ENCODE data around the gene L3MBTL4.
"Not testable (repeated sequence)": the region's sequence is repeated elsewhere in the genome, so short reads cannot be mapped to it uniquely, and the experiment has no call there.

L3MBTL4 gene

DNA sequence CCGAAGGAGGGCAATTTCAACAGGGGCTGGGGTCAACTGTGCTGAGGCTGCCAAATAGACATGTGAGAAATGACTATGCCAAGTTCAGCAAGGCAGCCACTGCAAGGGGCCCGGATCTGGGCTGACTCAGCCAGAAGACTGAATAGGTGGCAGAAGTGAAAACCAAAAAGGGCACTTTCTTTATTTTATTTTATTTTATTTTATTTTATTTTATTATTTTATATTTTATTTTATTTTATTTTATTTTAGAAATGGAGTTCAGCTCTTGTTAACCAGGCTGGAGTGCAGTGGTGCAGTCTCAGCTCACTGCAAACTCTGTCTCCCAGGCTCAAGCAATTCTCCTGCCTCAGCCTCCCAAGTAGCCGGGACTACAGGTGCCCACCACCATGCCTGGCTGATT, 228.9 kb downstream of the L3MBTL4 start:
- H3K9ac ChIP-seq (ENCODE audit: low read length); H3K4me3 ChIP-seq (ENCODE audit: low read length); H3K27me3 ChIP-seq (ENCODE audit: control insufficient read depth, insufficient read depth, low read length); H3K4me1 ChIP-seq (ENCODE audit: control insufficient read depth, insufficient read depth, low read length); H3K36me3 ChIP-seq (ENCODE audit: control insufficient read depth, insufficient read depth, low read length); H3K9me3 ChIP-seq (ENCODE audit: control insufficient read depth, low read length): not testable (repeated sequence)

DNA sequence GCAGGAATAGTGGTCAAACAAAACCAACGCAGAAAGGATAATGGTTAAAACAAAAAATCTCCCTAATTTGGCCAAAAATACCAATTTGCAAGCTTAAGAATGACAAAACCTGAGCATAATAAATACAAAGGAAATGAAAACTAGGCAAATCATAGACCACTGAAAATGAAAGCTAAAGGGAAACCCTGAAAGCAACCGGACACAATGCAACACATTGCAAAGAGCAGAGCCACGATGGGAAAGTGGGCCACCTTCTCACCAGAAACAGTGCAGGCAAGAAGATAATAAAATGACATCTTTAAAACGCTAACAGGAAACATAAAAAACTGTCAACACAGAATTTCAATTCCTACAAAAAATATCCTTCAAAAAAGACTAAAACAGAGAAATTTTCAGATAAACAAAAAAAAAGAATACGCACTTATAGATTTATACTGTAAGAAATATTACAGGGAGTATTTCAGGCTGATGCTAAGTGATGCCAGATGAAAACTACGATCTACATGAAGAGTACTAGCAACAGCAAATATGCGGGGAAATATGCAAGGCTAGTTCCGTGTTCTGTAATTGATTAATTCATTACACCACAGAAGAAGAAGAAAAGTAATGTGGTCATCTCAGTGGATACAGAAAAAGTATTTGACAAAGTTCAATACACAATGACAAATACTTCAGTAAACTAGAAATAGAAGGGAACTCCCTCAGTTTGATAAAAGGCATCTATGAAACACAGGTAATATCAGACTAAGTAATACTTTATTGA, 239.5 kb downstream of the L3MBTL4 start:
- no peaks in the 10 kb centered on the region for H3K27me3 ChIP-seq (ENCODE audit: control insufficient read depth, insufficient read depth, low read length)
- no peaks in the 10 kb centered on the region for H3K9me3 ChIP-seq (ENCODE audit: control insufficient read depth, low read length)
- no peaks in the 10 kb centered on the region for H3K4me1 ChIP-seq (ENCODE audit: control insufficient read depth, insufficient read depth, low read length)
- H3K36me3 ChIP-seq (ENCODE audit: control insufficient read depth, insufficient read depth, low read length), result no peaks in the 10 kb centered on the region
- no peak overlapping the region for H3K4me3 ChIP-seq (ENCODE audit: low read length)
- no peak overlapping the region for H3K9ac ChIP-seq (ENCODE audit: low read length)

DNA sequence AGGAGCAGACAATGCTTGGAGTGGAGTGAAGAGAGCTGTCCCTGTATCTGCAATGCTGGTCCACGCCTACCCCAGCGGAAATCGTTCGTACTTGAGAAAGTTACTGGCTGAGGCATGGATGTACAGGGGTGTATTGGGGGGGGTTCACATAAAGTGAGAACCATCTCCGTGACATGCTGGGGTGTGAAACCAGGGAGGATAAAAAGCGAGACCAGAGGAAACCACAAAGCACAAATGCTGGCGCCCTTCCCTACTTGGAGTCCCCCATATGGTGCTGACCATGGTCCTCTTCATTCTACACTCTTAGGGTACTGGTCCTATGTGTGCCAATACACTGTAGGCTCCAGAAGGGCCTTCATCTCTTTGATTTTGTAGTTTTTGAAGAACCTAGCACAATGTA, 244.1 kb downstream of the L3MBTL4 start:
- H3K27me3 ChIP-seq (ENCODE audit: control insufficient read depth, insufficient read depth, low read length), result no peaks in the 10 kb centered on the region
- H3K36me3 ChIP-seq (ENCODE audit: control insufficient read depth, insufficient read depth, low read length), result no peaks in the 10 kb centered on the region
- H3K9ac ChIP-seq (ENCODE audit: low read length), result no peak overlapping the region
- H3K4me3 ChIP-seq (ENCODE audit: low read length), result no peak overlapping the region
- no peaks in the 10 kb centered on the region for H3K4me1 ChIP-seq (ENCODE audit: control insufficient read depth, insufficient read depth, low read length)
- H3K9me3 ChIP-seq (ENCODE audit: control insufficient read depth, low read length), result no peaks in the 10 kb centered on the region

DNA sequence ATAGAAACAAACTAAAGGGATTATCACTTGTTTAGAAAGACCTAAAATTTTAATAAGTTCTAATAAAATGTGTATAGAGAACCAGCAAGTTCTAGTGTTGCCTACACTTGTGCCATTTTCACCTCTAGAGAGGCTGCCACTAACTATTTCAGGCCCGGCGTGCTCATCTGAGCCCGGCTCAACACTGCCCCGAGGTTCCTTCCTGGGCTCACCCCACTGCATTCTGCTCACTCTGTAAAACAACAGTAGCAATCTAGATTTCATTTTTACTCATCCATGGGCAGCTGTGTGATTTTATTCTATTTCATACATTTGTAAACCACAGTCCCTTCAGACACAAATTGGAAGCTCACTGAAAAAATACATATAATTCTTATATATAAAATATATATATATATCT, 253.2 kb downstream of the L3MBTL4 start:
- no peaks in the 10 kb centered on the region for H3K4me1 ChIP-seq (ENCODE audit: control insufficient read depth, insufficient read depth, low read length)
- no peak overlapping the region for H3K4me3 ChIP-seq (ENCODE audit: low read length)
- no peak overlapping the region for H3K9ac ChIP-seq (ENCODE audit: low read length)
- no peaks in the 10 kb centered on the region for H3K27me3 ChIP-seq (ENCODE audit: control insufficient read depth, insufficient read depth, low read length)
- H3K36me3 ChIP-seq (ENCODE audit: control insufficient read depth, insufficient read depth, low read length), result no peaks in the 10 kb centered on the region
- no peaks in the 10 kb centered on the region for H3K9me3 ChIP-seq (ENCODE audit: control insufficient read depth, low read length)

DNA sequence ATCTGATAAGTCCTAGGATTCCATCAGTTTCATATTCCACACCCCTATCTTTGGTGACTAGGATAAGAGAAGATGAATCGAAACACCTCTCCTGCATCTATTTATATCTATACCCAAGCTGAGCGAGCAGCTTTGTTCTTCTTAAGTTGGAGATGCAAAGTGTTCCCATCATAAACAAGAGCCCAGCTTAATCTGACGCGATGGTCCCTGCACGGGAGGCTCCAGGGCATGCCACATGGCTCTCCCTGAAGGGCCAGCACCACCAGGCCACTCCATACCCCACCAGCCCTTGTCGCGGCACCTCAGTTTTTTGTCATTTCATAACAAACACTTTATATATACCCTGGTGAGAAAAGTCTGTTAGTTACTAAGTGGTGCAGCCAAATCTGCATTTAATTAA, 255.3 kb downstream of the L3MBTL4 start:
- H3K9ac ChIP-seq (ENCODE audit: low read length), result no peak overlapping the region
- no peaks in the 10 kb centered on the region for H3K36me3 ChIP-seq (ENCODE audit: control insufficient read depth, insufficient read depth, low read length)
- no peak overlapping the region for H3K4me3 ChIP-seq (ENCODE audit: low read length)
- H3K9me3 ChIP-seq (ENCODE audit: control insufficient read depth, low read length), result no peaks in the 10 kb centered on the region
- H3K27me3 ChIP-seq (ENCODE audit: control insufficient read depth, insufficient read depth, low read length), result no peaks in the 10 kb centered on the region
- H3K4me1 ChIP-seq (ENCODE audit: control insufficient read depth, insufficient read depth, low read length), result no peaks in the 10 kb centered on the region

DNA sequence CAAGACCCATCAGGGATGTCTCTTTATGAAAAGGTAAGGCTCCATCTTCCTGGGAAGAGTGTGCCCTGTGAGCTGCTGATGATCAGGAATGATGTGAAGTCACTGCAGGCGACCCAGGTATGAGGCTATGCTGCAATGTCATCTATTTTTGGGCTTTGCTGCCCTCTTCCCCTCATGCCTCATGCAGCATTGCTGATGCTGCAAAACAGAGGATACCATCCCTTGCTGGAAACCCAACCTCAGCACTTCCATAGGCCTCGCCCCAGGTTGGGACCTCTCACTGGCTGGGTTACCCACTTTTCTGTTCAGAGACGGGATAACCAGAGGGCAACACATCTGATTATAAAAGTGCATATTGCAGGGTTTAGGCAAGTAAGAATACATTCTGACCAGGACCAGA, 255.8 kb downstream of the L3MBTL4 start:
- Histone ChIP-seq H3K9ac (ENCODE audit: low read length) (no peak overlapping the region), H3K27me3 (ENCODE audit: control insufficient read depth, insufficient read depth, low read length) (no peaks in the 10 kb centered on the region), H3K4me3 (ENCODE audit: low read length) (no peak overlapping the region), H3K36me3 (ENCODE audit: control insufficient read depth, insufficient read depth, low read length) (no peaks in the 10 kb centered on the region), H3K9me3 (ENCODE audit: control insufficient read depth, low read length) (no peaks in the 10 kb centered on the region), H3K4me1 (ENCODE audit: control insufficient read depth, insufficient read depth, low read length) (no peaks in the 10 kb centered on the region)

DNA sequence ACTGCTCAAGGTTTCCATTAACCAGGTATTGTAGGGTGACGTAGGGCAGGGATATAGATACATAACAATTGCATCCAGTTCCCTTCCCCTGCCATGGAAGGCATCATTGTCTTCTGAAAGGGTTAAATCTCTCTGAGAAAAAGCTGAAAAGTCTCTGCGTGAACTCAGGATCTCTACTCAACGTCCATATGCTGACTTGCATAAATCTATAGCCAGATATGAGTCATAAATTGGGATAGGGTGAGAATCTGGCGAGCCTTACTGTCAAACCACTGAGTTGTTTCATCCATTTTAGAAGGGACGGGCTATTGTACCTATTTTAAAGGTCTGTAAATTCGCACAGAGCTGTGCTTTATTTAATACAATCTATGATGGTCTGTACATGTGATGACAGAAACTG, 258.3 kb downstream of the L3MBTL4 start:
- no peak overlapping the region for H3K4me3 ChIP-seq (ENCODE audit: low read length)
- H3K4me1 ChIP-seq (ENCODE audit: control insufficient read depth, insufficient read depth, low read length), result no peaks in the 10 kb centered on the region
- no peaks in the 10 kb centered on the region for H3K9me3 ChIP-seq (ENCODE audit: control insufficient read depth, low read length)
- no peaks in the 10 kb centered on the region for H3K36me3 ChIP-seq (ENCODE audit: control insufficient read depth, insufficient read depth, low read length)
- H3K27me3 ChIP-seq (ENCODE audit: control insufficient read depth, insufficient read depth, low read length), result no peaks in the 10 kb centered on the region
- no peak overlapping the region for H3K9ac ChIP-seq (ENCODE audit: low read length)

DNA sequence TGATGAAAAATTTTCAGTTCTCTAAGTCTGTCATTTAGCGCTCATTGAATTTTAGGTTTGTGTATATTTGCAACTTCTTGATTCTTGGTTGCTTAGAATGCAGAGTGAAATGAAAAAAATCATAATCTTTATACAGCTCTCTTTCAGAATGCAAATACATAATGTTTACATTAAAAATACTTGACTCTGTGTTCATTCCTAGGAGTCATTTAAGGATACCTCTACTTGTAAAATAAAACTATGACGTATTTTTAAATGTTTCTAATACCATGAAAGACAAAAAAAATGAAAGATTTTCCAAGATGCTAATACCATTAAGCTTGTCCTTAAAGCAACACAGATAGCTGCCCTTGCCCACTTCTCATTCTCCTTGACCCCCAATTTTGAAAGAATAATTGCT, 259.0 kb downstream of the L3MBTL4 start:
- no peaks in the 10 kb centered on the region for H3K27me3 ChIP-seq (ENCODE audit: control insufficient read depth, insufficient read depth, low read length)
- H3K36me3 ChIP-seq (ENCODE audit: control insufficient read depth, insufficient read depth, low read length), result no peaks in the 10 kb centered on the region

DNA sequence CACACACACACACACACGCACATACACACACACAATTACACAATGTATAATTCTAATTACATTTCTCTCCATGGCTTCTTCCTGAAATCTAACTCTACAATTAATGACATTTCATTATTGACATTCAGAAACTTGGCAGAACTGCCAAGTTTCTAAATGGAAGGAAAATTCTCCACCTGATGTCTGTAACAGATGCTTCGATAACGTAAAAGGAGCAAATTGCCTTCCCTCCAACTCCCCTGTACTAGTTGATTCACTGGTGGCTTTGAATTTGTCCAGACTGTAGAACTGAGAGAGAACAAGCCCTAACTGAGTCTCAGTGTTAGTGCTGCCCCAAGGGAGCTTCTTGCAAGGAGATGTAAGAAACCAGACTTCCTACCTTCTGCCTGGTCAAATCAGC, 264.3 kb downstream of the L3MBTL4 start:
- Histone ChIP-seq H3K27me3 (ENCODE audit: control insufficient read depth, insufficient read depth, low read length) (no peaks in the 10 kb centered on the region), H3K9me3 (ENCODE audit: control insufficient read depth, low read length) (no peaks in the 10 kb centered on the region), H3K9ac (ENCODE audit: low read length) (no peak overlapping the region), H3K4me1 (ENCODE audit: control insufficient read depth, insufficient read depth, low read length) (no peaks in the 10 kb centered on the region), H3K4me3 (ENCODE audit: low read length) (no peak overlapping the region), H3K36me3 (ENCODE audit: control insufficient read depth, insufficient read depth, low read length) (no peaks in the 10 kb centered on the region)

More for the DNA sequence above, 259.0 kb downstream of the L3MBTL4 start:
- Histone ChIP-seq H3K9ac (ENCODE audit: low read length) (no peak overlapping the region), H3K9me3 (ENCODE audit: control insufficient read depth, low read length) (no peaks in the 10 kb centered on the region), H3K4me3 (ENCODE audit: low read length) (no peak overlapping the region), H3K4me1 (ENCODE audit: control insufficient read depth, insufficient read depth, low read length) (no peaks in the 10 kb centered on the region)

DNA sequence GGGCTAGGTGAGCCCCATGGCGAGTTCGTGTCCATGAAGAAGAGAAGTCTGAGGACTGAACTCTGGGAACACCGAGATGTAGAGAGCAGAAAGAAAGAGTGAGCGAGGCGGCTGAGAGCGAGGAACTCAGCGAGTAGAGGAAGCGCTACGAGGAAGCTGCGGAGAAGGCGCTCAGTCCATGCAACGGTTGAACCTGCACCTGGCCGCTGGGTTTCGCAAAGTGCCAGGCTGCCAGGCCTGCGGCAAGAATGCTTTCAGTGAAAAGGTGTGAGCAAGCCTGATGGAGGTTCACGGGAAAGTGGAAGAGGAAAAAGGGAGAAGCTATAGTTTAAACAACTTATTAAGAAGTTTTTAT, 268.4 kb downstream of the L3MBTL4 start:
- no peaks in the 10 kb centered on the region for H3K4me1 ChIP-seq (ENCODE audit: control insufficient read depth, insufficient read depth, low read length)
- H3K4me3 ChIP-seq (ENCODE audit: low read length), result no peak overlapping the region
- H3K9me3 ChIP-seq (ENCODE audit: control insufficient read depth, low read length), result no peaks in the 10 kb centered on the region
- no peaks in the 10 kb centered on the region for H3K27me3 ChIP-seq (ENCODE audit: control insufficient read depth, insufficient read depth, low read length)
- H3K36me3 ChIP-seq (ENCODE audit: control insufficient read depth, insufficient read depth, low read length), result no peaks in the 10 kb centered on the region
- no peak overlapping the region for H3K9ac ChIP-seq (ENCODE audit: low read length)

DNA sequence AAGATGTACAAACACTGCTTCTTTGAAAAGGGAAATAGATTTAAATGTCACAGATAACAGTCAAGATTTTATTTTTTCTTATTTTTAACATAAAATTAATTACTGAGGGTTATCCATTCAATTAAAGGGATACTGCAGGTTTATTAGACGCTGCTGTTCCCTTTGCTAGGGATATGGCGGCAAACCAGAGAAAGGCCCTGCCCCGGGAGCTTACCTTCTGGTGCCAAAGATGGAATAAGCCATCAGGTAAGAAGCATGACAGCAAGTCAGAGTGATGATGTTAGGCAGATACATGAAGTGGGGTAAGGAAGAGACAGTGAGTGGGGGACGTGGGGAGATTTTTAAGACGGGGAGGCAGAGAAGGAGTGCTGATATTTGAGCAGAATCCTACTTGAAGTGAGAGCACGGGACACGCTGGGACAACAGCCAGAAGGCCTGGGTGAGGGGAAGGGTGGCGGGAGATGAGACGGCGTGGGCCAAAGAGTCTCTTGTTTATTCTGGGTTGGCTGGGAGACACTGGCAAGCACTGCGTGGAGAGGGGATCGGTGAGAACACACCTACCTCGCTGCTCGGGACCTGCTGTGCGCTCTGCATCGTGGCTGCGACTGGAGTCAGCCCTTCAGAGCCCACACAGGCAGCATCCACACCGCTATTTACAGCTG, 268.9 kb downstream of the L3MBTL4 start:
- Histone ChIP-seq H3K9me3 (ENCODE audit: control insufficient read depth, low read length) (no peaks in the 10 kb centered on the region), H3K4me3 (ENCODE audit: low read length) (no peak overlapping the region), H3K9ac (ENCODE audit: low read length) (no peak overlapping the region)

DNA sequence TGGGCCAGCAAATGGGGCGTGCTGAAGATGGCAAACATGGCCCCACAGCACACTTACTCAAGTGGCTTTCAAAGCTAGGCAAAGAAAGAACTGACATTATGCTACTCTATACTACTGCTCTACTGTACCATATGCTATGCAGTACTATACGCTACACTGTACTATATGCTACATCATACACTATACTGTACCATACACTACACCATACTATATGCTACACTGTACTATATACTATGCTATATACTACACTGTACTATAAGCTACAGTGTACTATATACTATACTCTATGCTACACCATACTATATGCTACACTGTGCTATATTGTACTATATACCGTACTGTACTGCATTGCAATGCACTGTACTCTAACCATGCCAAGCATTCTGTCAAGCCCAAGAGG, 275.7 kb downstream of the L3MBTL4 start:
- H3K9me3 ChIP-seq (ENCODE audit: control insufficient read depth, low read length), result no peaks in the 10 kb centered on the region
- no peak overlapping the region for H3K9ac ChIP-seq (ENCODE audit: low read length)
- H3K4me1 ChIP-seq (ENCODE audit: control insufficient read depth, insufficient read depth, low read length), result no peaks in the 10 kb centered on the region
- H3K4me3 ChIP-seq (ENCODE audit: low read length), result no peak overlapping the region
- no peaks in the 10 kb centered on the region for H3K36me3 ChIP-seq (ENCODE audit: control insufficient read depth, insufficient read depth, low read length)
- no peaks in the 10 kb centered on the region for H3K27me3 ChIP-seq (ENCODE audit: control insufficient read depth, insufficient read depth, low read length)

More for the DNA sequence above, 268.9 kb downstream of the L3MBTL4 start:
- no peaks in the 10 kb centered on the region for H3K36me3 ChIP-seq (ENCODE audit: control insufficient read depth, insufficient read depth, low read length)
- H3K27me3 ChIP-seq (ENCODE audit: control insufficient read depth, insufficient read depth, low read length), result no peaks in the 10 kb centered on the region
- no peaks in the 10 kb centered on the region for H3K4me1 ChIP-seq (ENCODE audit: control insufficient read depth, insufficient read depth, low read length)
